ENCODE measurements around the gene MITF. TPM values are rescaled to one million over a fixed set of nuclear protein-coding genes. Genes with fewer than 3 reads are reported as not detected.

Gene MITF
- total RNA-seq, 6 experiments from 2014 or later, result 1.9 to 4.1 (median 3.8) TPM

DNA sequence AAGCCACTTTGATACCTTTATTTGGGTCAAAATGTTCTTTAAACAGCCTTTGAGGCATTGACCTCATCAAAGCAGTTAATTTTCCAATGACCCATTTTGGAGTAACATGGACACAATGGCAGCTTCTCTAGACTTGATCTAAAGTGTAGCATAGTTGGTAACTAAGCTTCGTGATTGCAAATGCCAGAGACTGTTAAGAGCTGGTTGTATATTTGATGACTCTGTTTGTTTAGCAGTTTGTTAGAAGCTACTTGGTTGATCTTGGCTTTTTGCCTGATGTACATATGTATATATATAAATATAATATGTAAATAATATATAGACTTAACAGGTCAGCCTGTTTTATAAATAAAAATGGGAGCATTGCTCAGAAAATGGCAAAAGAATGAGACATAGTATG is 68.4 kb downstream of the MITF start:
- no peak overlapping the region for H3K27ac ChIP-seq
- H3K4me1 ChIP-seq, result no peaks in the 10 kb centered on the region
- DNase-seq (no peak), ATAC-seq (no peak)
- intact Hi-C loops (cut with DNase I), result no loop called here
- H3K27me3 ChIP-seq, result no peaks in the 10 kb centered on the region
- no peak for TF ChIP-seq POLR2A (IDR thresholded peaks at IDR 0.05)
- TF ChIP-seq, protein P1, sequence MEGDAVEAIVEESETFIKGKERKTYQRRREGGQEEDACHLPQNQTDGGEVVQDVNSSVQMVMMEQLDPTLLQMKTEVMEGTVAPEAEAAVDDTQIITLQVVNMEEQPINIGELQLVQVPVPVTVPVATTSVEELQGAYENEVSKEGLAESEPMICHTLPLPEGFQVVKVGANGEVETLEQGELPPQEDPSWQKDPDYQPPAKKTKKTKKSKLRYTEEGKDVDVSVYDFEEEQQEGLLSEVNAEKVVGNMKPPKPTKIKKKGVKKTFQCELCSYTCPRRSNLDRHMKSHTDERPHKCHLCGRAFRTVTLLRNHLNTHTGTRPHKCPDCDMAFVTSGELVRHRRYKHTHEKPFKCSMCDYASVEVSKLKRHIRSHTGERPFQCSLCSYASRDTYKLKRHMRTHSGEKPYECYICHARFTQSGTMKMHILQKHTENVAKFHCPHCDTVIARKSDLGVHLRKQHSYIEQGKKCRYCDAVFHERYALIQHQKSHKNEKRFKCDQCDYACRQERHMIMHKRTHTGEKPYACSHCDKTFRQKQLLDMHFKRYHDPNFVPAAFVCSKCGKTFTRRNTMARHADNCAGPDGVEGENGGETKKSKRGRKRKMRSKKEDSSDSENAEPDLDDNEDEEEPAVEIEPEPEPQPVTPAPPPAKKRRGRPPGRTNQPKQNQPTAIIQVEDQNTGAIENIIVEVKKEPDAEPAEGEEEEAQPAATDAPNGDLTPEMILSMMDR (IDR thresholded peaks at IDR 0.05), result no peak
- H3K9me3 ChIP-seq, result no peaks in the 10 kb centered on the region
- no peaks in the 10 kb centered on the region for H3K36me3 ChIP-seq
- H3K4me3 ChIP-seq, result no peak overlapping the region
- WGBS (ENCODE audit: insufficient coverage, low coverage, low lambda C conversion rate, missing lambda C conversion rate), result 91% methylated on average over 1 of the region's 1 CpG

DNA sequence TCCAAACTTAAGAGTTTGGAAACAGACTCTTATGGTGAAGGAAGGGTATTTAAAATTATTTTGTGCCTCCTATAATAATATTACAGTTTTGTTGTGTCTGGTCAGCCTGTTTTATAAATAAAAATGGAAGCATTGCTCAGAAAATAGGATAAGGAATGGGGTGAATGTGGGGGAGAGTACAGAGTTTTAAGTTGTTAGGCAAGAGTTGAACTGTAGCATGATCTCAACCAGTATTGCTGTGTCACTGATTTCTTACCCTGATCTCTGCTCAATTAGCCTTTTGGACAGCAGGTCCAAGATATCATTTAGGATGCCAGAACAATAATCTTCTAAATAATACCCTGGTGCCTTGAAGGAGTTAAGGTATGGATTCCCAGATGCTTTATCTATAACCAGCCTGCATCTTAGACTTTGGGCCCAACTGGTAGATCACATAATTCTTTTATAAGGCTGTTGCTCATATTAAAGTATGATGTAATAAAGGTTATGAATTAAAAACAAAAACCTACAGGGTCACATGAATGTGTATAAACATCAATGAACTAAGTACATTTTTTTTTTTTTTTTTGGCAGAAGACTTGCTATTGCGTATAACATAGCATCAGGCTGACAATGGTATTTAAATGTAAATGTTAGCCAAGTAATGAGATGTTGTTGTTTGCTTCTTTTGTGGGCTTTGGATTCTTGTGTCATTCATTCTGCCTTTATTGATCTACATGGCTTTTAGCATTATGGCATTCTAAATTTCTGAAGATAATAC is 70.0 kb downstream of the MITF start:
- intact Hi-C loops (cut with DNase I), result no loop called here
- 88% methylated on average over 1 of the region's 1 CpG for WGBS (ENCODE audit: insufficient coverage, low coverage, low lambda C conversion rate, missing lambda C conversion rate)

GRCh38 chr3:69811452-69812401 is 72.5 kb downstream of the MITF start:
- Histone ChIP-seq H3K4me3 (no peak overlapping the region), H3K27ac (no peak overlapping the region), H3K9me3 (no peaks in the 10 kb centered on the region), H3K4me1 (no peaks in the 10 kb centered on the region), H3K27me3 (no peaks in the 10 kb centered on the region), H3K36me3 (no peaks in the 10 kb centered on the region)
- DNase-seq (no peak), ATAC-seq (no peak)
- WGBS (ENCODE audit: insufficient coverage, low coverage, low lambda C conversion rate, missing lambda C conversion rate), result 83% methylated on average over 3 of the region's 4 CpGs
- TF ChIP-seq, protein P1 (IDR thresholded peaks at IDR 0.05), result no peak
- TF ChIP-seq POLR2A (IDR thresholded peaks at IDR 0.05), result no peak
- intact Hi-C loops (cut with DNase I), result no loop called here

More for the DNA sequence above, 70.0 kb downstream of the MITF start:
- DNase-seq, result no peak
- Histone ChIP-seq H3K9me3 (no peaks in the 10 kb centered on the region), H3K36me3 (no peaks in the 10 kb centered on the region), H3K27ac (no peak overlapping the region), H3K4me3 (no peak overlapping the region), H3K27me3 (no peaks in the 10 kb centered on the region), H3K4me1 (no peaks in the 10 kb centered on the region)
- no peak for TF ChIP-seq POLR2A (IDR thresholded peaks at IDR 0.05)
- TF ChIP-seq, protein P1 (IDR thresholded peaks at IDR 0.05), result no peak
- ATAC-seq, result no peak

- TF ChIP-seq, protein P1 (IDR thresholded peaks at IDR 0.05), result no peak
- TF ChIP-seq POLR2A (IDR thresholded peaks at IDR 0.05), result no peak
- Histone ChIP-seq H3K9me3 (no peaks in the 10 kb centered on the region), H3K4me1 (no peaks in the 10 kb centered on the region), H3K27ac (no peak overlapping the region), H3K36me3 (no peaks in the 10 kb centered on the region), H3K27me3 (no peaks in the 10 kb centered on the region), H3K4me3 (no peak overlapping the region)
- 57% methylated on average over 1 of the region's 1 CpG for WGBS (ENCODE audit: insufficient coverage, low coverage, low lambda C conversion rate, missing lambda C conversion rate)
- ATAC-seq (no peak), DNase-seq (no peak)
- intact Hi-C loops (cut with DNase I), result no loop called here
Observed at GRCh38 chr3:69815970-69816369, 76.7 kb downstream of the MITF start.

Measured in right lobe of liver (tissue), 6 donors.